Gastrocnemius medialis (tissue), 4 donors: ENCODE results near the gene DUSP6.

Source experiments
- CTCF ChIP-seq, 5 experiments: fragments of 450-650 bp in 3 of 5; fragments of 200-600 bp in 2 of 5; sonication (generic) in 2 of 5; IDR thresholded peaks in 4 of 5; conservative IDR thresholded peaks in 1 of 5; 1 replicate in 4 of 5; 2 replicates in 1 of 5; pipeline ENCODE4 v1.5.1; 2016 to 2019; ENCODE audit warnings: antibody characterized with exemption in 5 of 5, mild to moderate bottlenecking in 3 of 5, moderate library complexity in 3 of 5
- POLR2A ChIP-seq, 2 donors: fragments of 450-650 bp; IDR thresholded peaks; one replicate each; pipeline ENCODE4 v1.6.1; 2017; ENCODE audit warnings: antibody characterized with exemption in 2 of 2, mild to moderate bottlenecking in 2 of 2, moderate library complexity in 2 of 2

GRCh38 chr12:89355243-89356068 is 3.2 kb upstream of the DUSP6 start:
- TF ChIP-seq POLR2A (IDR thresholded peaks at IDR 0.05) (no peak), CTCF (IDR thresholded peaks at IDR 0.05 in 4 of 5, conservative IDR thresholded peaks at IDR 0.05 in 1 of 5) (no peak)
